ENCODE results near the gene HTR1D.
"Not testable (repeated sequence)": the region's sequence is repeated elsewhere in the genome, so short reads cannot be mapped to it uniquely, and the experiment has no call there.

The HTR1D gene, protein sequence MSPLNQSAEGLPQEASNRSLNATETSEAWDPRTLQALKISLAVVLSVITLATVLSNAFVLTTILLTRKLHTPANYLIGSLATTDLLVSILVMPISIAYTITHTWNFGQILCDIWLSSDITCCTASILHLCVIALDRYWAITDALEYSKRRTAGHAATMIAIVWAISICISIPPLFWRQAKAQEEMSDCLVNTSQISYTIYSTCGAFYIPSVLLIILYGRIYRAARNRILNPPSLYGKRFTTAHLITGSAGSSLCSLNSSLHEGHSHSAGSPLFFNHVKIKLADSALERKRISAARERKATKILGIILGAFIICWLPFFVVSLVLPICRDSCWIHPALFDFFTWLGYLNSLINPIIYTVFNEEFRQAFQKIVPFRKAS

GRCh38 chr1:23217421-23218115, at the start of gene HTR1D:
TSS of gene HTR1D (minus strand) at chr1:23217502. CDS start at chr1:23194219, 23,283 bp downstream.
- no peak for DNase-seq (ENCODE audit: low read depth, low spot score)

DNA sequence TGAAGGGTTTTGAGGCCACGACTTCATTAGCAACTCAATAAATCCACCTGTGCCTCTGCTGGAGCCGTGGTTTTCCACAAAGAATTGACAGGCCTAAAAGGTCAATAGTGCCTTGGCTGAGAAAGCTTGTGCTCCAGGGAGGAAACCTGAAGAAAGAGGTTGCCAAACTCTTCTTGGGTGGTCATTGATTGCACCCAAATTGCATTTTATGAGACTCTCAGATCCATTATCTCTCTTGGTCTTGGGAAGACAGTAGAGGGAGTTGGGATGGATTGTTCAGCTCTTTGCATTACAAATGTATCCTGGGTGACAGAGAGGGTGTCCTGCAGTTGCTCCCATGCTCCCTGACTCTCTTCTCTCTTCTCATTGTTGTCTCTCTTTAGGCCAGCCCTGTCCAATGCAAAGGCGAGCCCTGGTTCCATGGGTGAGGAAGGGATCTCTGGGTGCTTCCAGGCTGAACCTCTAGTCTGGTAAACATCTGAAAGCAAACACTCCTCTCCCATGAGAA, 46.1 kb upstream of the HTR1D start:
- DNase-seq (ENCODE audit: low read depth, low spot score), result no peak

DNA sequence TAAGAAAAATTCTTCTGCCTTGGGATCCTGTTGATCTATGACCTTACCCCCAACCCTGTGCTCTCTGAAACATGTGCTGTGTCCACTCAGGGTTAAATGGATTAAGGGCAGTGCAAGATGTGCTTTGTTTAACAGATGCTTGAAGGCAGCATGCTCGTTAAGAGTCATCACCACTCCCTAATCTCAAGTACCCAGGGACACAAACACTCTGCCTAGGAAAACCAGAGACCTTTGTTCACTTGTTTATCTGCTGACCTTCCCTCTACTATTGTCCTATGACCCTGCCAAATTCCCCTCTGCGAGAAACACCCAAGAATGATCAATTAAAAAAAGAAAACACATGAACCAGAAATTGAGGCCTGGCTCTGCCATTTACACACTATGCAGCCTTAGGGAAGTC, 40.8 kb upstream of the HTR1D start:
- DNase-seq (ENCODE audit: low read depth, low spot score), result not testable (repeated sequence)

GRCh38 chr1:23257371-23257770, 40.1 kb upstream of the HTR1D start:
- DNase-seq (ENCODE audit: low read depth, low spot score), result not testable (repeated sequence)

DNA sequence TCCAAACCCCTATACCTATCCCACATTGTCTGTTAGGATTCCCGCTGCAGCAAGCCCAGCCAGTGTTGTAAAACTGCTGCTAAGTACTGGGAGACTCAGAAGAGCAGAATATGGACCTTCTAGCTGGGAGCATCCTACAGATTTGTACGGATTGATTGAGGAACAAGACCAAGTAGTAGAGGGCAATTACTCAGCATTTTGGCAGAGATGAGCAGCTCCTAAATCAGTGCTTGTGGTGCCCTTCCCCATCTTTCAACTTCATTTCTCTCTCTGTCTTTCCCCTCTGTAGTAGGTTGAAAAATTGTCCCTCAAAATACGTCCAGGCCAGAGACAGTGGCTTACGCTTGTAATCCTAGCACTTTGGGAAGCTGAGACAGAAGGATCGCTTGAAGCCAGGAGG, 37.3 kb upstream of the HTR1D start:
- no peak for DNase-seq (ENCODE audit: low read depth, low spot score)

DNA sequence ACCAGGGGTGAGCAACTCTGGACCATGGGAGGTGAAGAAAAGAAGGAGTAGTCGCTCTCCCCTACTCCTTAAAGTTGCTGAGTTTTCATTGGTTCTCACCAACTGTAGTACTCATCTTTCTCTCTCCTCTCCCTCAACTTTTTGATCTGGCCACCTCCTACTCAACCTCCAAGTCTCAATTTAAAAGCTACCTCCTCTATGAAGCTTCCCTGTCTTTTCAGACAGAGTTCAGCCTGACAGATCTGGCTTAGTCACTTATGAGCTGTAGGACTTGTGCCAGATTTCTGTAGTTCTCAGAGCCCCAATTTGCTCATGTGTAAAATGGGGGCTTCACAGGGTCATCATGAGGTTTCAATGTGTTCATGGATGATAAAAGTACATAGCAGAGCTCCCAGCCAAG, 34.5 kb upstream of the HTR1D start:
- DNase-seq (ENCODE audit: low read depth, low spot score), result no peak

- no peak for DNase-seq (ENCODE audit: low read depth, low spot score)
Measured at GRCh38 chr1:23249787-23250454, 32.6 kb upstream of the HTR1D start.

- DNase-seq (ENCODE audit: low read depth, low spot score), result no peak
Measured at GRCh38 chr1:23247276-23247675, 30.0 kb upstream of the HTR1D start.

GRCh38 chr1:23246274-23246673, 29.0 kb upstream of the HTR1D start:
- no peak for DNase-seq (ENCODE audit: low read depth, low spot score)

DNA sequence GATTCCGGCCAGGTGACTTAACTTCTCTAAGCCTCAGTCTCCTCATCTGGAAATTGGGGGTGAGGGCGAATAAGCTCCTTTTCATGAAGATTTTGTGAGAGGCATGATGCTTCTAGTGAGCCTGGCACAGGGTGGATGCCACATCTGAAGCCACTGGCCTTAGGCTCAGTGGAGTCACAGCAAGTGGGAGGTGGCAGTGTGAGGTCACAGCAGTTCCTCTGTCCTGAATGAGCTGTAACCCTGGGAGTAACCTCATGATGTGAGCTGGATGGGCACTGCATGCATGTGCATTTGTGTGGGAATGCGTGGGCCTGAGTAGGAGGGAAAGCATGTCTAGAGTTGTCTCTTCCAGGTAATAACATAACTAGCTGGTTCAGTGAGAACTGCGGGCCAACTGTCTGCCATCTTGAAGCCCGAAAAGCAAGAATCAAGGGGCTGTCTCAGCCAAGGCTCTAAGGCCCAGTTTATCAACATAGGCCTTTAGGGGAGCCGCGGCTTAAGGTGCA, 27.0 kb upstream of the HTR1D start:
- no peak for DNase-seq (ENCODE audit: low read depth, low spot score)

DNA sequence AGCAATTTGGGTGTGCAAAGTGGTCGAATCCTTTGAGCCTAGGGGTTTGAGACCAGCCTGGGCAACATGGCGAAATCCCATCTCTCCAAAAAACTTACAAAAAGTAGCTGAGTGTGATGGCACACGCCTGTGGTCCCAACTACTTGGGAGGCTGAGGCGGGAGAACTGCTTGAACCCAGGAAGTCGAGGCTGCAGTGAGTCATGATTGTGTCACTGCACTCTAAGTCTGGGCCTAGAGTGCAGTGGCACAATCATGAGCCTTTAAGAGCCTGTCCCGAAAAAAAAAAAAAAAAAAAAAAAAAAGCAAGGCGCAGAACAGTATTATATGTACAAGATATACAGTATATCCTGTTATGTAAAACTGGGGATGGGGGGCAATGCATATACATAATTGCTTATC, 25.1 kb upstream of the HTR1D start:
- DNase-seq (ENCODE audit: low read depth, low spot score), result no peak

DNA sequence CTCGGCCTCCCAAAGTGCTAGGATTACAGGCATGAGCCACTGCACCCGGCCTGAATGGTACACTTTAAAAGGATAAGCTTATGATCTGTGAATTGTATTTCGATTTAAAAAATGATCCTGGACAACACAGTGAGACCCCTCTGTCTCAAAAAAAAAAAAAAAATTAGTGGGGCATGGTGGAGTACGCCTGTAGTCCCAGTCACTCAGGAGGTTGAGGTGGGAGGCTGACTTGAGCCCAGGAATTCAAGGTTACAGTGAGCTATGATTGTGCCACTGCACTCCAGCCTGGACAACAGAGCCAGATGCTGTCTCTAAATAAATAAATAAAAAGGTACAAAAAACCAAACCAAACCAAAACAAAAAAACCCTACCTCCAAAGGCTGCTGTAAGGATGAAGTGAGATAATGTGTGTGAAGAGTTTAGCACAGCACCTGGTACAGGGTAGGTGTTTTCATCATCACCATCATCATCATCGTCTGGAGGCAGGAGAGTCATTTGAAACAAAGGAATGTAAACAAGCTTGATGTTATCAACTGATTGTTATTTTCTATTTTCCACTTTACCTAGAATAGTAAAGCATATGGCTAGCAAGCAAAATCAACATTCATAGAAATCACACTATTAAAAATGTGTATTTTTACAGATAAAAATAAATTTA, 22.5 kb upstream of the HTR1D start:
- no peak for DNase-seq (ENCODE audit: low read depth, low spot score)

DNA sequence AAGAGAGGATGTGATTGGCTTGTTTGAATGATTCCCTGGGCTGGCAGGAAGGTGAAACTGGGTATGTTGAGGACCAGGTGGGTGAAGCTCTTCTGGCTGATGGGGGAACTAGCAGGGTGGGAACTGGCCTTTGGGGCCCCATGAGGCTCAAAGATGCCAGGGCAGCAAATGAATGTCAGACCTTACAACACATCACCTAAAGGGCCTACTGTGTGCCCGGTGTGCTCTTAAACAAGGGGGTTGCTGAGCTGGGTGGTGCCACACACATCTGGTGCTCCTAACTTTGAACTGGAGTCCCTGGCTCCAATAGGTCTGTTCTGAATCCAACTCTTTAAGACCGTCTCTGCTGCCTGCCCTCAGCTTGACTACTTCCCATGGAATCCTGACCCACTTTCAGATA, 21.3 kb upstream of the HTR1D start:
- no peak for DNase-seq (ENCODE audit: low read depth, low spot score)

DNA sequence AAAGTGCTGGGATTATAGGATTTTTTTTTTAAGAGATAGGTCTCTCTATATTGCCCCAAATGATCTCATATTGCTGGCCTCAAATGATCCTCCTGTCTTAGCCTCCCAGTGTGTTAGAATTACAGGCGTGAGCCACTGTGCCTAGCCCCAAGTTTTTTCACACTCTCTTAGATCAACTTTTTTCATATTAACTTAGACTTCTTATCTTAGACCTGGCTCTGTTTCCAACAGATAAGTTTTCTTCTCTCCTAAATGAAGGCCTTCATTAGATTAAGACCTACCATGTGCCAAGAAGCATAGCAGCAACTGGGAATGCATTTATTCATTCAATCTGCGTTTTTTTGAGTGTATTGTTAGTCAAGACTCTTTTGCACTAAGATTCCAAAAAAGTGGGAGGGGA, 20.2 kb upstream of the HTR1D start:
- no peak for DNase-seq (ENCODE audit: low read depth, low spot score)

DNA sequence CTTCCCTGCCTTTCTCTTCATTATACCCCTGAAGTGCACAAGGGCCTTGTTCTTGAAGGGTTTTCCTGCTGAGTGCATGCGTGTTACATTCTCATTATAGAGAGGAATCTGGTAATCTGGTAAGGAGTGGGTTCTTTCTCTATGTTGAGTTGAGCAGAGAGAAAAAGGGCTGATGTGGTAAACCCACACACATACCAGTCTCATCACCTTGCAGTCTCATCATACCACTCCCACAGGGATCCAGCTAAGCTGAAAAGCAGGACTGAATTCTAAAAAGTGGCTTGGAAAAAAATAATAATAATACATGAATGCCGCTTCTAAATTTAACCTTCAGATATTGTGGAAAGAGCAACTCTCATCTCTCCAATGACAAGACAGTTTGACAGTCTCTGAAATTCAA, 10.5 kb upstream of the HTR1D start:
- no peak for DNase-seq (ENCODE audit: low read depth, low spot score)

DNA sequence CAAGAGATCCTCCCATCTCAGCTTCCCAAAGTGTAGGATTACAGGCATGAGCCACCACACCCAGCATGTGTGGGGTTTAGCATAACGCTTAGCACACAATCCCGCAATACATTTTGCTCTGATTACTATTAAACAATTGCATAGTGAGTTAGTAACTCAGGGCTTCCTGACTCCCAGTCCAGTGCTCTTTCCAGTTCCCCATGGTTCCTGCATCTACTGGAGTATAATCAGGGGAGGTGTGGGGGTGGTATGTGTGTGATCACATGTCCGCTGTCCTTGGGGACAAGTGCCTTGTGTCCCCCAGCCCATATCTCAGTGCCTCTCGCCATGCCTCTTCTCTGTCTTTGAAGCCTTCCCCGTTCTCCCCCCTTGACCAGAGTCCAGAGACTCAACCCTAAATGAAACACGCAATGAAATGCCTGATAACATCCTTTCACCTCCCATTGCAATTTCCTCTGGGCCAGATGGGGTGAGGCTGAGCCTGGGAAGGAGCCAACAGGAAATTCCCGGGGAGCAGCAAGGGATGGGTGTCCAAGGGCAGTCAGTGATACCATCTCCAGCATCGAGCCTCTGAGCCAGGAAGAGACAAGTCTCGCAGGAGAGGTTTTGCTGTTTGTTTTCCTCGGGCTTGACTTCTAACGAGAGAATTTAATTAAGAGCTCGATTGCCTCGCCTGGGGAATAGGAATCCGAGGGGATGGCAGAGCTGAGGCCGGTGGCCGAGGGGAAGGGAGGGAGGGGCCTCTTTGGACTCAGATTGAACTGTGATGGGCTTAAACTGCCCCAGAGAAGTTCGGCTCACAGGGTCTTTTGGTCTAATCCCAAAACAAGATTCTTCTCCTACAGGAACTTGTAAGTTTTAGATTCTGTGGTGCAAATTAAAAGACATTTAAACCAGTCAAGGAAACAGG, 7.7 kb upstream of the HTR1D start:
- no peak for DNase-seq (ENCODE audit: low read depth, low spot score)

DNA sequence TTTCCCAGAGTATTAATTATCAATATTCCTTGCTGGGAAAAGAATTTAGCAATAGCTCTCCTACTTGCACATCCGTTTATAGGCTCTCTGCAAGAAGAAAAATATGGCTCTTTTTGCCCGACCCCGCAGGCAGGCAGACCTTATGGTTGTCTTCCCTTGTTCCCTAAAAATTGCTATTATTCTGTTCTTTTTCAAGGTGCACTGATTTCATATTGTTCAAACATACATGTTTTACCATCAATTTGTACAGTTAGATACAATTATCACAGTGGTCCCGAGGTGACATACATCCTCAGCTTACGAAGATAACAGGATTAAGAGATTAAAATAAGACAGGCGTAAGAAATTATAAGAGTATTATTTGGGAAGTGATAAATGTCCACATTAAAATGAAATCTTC, 6.7 kb upstream of the HTR1D start:
- not testable (repeated sequence) for DNase-seq (ENCODE audit: low read depth, low spot score)

DNA sequence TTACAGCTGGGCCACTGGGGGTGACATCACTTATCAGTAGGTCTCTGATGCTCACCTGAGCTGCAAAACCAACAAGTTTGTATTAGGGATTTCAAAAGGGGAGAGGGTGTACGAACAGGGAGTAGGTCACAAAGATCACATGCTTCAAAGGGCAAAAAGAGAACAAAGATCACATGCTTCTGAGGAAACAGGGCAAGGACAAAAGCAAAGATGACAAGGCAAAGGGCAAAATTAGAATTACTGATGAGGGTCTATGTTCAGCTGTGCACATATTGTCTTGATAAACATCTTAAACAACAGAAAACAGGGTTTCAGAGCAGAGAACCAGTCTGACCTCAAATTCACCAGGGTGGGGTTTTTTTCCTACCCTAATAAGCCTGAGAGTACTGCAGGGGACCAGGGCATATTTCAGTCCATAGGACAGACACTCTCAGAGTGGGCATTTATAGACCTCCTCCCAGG, 6.2 kb upstream of the HTR1D start:
- DNase-seq (ENCODE audit: low read depth, low spot score), result not testable (repeated sequence)

DNA sequence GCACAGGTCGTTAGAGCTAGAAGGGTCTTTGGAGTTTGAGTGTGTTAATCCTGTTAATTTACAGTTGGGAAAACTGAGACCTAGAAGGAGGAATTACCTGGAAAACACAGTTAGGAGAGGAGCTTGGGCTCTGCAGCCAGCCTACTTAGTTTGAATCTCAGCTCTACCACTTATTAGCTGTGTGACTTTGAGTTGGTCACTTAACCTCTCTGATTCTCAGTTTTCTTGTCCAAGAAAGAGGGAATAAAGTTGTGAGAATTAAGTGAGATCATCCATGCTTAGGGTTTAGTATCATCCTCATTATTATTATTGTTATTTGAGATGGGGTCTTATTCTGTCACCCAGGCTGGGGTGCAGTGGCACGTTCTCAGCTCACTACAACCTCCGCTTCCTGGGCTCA, 5.4 kb upstream of the HTR1D start:
- no peak for DNase-seq (ENCODE audit: low read depth, low spot score)

DNA sequence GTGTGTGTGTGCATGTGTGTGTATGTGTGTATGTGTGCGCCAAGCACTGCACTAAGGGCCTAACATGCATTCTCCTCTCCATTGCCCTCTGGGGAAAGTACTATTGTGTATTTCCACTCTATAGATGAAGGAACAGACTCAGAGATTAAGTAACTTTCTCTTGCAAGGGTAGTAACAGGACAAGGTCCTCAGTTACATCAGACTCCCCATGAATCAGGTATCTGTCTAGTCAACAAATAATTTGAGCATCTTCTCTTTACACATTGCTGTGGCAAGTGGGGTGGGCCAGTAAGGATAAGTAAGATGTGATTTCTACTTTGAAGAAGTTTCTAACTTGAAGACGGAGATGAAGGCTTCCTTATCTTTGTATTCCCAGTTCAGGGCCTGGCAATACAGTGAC, 5.0 kb upstream of the HTR1D start:
- no peak for DNase-seq (ENCODE audit: low read depth, low spot score)

DNA sequence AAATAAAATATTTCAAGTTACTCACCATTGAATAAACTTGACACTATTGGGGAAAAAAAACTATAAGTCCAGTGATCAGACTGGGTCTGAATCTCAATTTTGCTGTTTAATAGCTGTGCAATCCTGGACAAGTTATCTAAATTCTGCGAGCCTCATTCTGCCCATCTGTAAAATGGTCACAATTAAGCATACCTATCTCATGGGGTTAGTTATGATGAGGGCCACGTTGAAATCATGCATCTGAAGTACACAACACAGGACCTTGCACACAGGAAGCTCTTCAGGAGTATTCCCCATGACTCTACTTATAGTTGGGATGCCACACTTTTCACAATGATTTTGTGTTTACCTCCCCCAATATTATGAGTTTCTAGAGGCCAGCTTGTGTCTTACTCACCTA, 3.8 kb upstream of the HTR1D start:
- no peak for DNase-seq (ENCODE audit: low read depth, low spot score)

Data from activated CD4-positive, CD25-positive, alpha-beta regulatory T cell treated with anti-CD3 and anti-CD28 coated beads, Interleukin-2, amount 50 U/mL, for 16 hours (primary cell).